Measurements from ENCODE around the gene PRKCA.

- no peak for TF ChIP-seq POLR2A (IDR thresholded peaks at IDR 0.05)
- TF ChIP-seq POLR2AphosphoS5 (IDR thresholded peaks at IDR 0.05), result no peak
Observed at GRCh38 chr17:66441101-66441661, 138.8 kb downstream of the PRKCA start.

All from suprapubic skin (tissue), 4 donors.